OCI-M2 (cell line): ENCODE measurements around the gene STK32C.

Source experiments
- DNase-seq: peaks from one replicate; lab custom pipeline; 2025; ENCODE audit not compliant: unreplicated experiment; lab: John Stamatoyannopoulos, UW

STK32C gene

GRCh38 chr10:132250481-132251475 lies 57.0 kb downstream of the STK32C start:
- DNase-seq: no peak

GRCh38 chr10:132249824-132250375 lies 57.9 kb downstream of the STK32C start:
- DNase-seq: no peak

- DNase-seq: no peak
Observed at GRCh38 chr10:132249226-132249724, 58.5 kb downstream of the STK32C start.

- DNase-seq: no peak
Observed at GRCh38 chr10:132248455-132249225, 59.1 kb downstream of the STK32C start.

GRCh38 chr10:132247943-132248342 lies 59.8 kb downstream of the STK32C start:
- DNase-seq: no peak

- DNase-seq: no peak
Observed at GRCh38 chr10:132246296-132246695, 61.5 kb downstream of the STK32C start.

- no peak for DNase-seq
Observed at GRCh38 chr10:132245056-132245455, 62.7 kb downstream of the STK32C start.

GRCh38 chr10:132243626-132244025 lies 64.1 kb downstream of the STK32C start:
- no peak for DNase-seq

- no peak for DNase-seq
Observed at GRCh38 chr10:132243141-132243540, 64.6 kb downstream of the STK32C start.

GRCh38 chr10:132242103-132242840 lies 65.5 kb downstream of the STK32C start:
- no peak for DNase-seq

- no peak for DNase-seq
Observed at GRCh38 chr10:132241496-132241895, 66.3 kb downstream of the STK32C start.

- no peak for DNase-seq
Observed at GRCh38 chr10:132241086-132241485, 66.7 kb downstream of the STK32C start.

GRCh38 chr10:132240581-132240980 lies 67.2 kb downstream of the STK32C start:
- no peak for DNase-seq

GRCh38 chr10:132240156-132240555 lies 67.6 kb downstream of the STK32C start:
- DNase-seq: no peak

- DNase-seq: no peak
Observed at GRCh38 chr10:132239126-132240031, 68.4 kb downstream of the STK32C start.

GRCh38 chr10:132238371-132239125 lies 69.2 kb downstream of the STK32C start:
- DNase-seq: no peak

- no peak for DNase-seq
Observed at GRCh38 chr10:132237871-132238270, 69.9 kb downstream of the STK32C start.

- DNase-seq: no peak
Observed at GRCh38 chr10:132237396-132237795, 70.4 kb downstream of the STK32C start.

- DNase-seq: no peak
Observed at GRCh38 chr10:132236881-132237280, 70.9 kb downstream of the STK32C start.
